Vagina (tissue), 2 donors: ENCODE measurements around the gene RNF223.

Experiments used
- POLR2A ChIP-seq, 2 donors: fragments of 450-650 bp; IDR thresholded peaks; one replicate each; pipeline ENCODE4 v1.6.1; 2017; ENCODE audit warnings: antibody characterized with exemption in 2 of 2, mild to moderate bottlenecking in 2 of 2, moderate library complexity in 2 of 2
- POLR2AphosphoS5 ChIP-seq, 2 donors: sonication (generic); formaldehyde crosslinking; IDR thresholded peaks; one replicate each; pipeline ENCODE4 v1.9.0; 2017; ENCODE audit warnings: antibody characterized with exemption in 2 of 2, mild to moderate bottlenecking in 2 of 2, low read depth in 1 of 2; ENCODE audit not compliant: insufficient read depth in 1 of 2
- TF ChIP-seq, protein P1 (sequence below), 3 experiments: fragments of 450-650 bp in 2 of 3; fragments of 200-600 bp in 1 of 3; sonication (generic) in 1 of 3; IDR thresholded peaks; one replicate each; pipeline ENCODE4 v1.5.1; 2017 to 2019; ENCODE audit warnings: antibody characterized with exemption in 3 of 3, mild to moderate bottlenecking in 2 of 3, moderate library complexity in 2 of 3

DNA sequence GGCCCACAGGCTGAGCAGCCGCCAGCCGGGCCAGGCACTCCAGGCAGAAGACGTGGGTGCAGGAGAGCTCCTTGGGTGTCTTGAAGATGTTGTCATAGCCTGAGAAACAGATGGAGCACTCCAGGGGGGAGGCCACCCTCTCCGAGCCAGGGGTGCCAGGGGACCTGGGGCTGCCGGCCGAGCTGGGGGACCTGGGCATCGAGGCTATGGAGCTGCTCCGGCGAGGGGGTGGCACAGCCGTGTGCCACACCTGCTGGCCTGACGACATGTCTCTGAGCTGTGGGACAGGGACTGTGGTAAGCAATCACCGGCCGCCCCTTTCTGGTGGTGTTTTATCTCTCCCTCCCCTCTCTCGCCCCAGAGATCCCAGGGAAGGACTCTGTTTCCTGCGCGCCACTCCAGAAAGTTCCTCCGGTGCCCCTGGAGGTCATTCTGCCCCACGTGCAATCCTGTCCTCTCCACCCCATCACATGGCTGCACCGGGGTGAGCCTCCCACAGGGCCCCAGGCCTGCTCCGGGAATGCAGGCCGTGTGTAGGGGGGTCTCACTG, 1.7 kb downstream of the RNF223 start:
- TF ChIP-seq, protein P1, sequence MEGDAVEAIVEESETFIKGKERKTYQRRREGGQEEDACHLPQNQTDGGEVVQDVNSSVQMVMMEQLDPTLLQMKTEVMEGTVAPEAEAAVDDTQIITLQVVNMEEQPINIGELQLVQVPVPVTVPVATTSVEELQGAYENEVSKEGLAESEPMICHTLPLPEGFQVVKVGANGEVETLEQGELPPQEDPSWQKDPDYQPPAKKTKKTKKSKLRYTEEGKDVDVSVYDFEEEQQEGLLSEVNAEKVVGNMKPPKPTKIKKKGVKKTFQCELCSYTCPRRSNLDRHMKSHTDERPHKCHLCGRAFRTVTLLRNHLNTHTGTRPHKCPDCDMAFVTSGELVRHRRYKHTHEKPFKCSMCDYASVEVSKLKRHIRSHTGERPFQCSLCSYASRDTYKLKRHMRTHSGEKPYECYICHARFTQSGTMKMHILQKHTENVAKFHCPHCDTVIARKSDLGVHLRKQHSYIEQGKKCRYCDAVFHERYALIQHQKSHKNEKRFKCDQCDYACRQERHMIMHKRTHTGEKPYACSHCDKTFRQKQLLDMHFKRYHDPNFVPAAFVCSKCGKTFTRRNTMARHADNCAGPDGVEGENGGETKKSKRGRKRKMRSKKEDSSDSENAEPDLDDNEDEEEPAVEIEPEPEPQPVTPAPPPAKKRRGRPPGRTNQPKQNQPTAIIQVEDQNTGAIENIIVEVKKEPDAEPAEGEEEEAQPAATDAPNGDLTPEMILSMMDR (IDR thresholded peaks at IDR 0.05): no peak
- no peak for TF ChIP-seq POLR2AphosphoS5 (IDR thresholded peaks at IDR 0.05; ENCODE audit: insufficient read depth in 1 of 2, low read depth in 1 of 2)
- no peak for TF ChIP-seq POLR2A (IDR thresholded peaks at IDR 0.05)
